HepG2 (cell line): ENCODE measurements around the gene CCDC57. TPM values are rescaled to one million over a fixed set of nuclear protein-coding genes. Genes with fewer than 3 reads are reported as not detected.

ENCODE experiments used
- CHCHD3 ChIP-seq: sonication (generic); formaldehyde crosslinking; IDR thresholded peaks from 2 replicates; pipeline ENCODE4 v1.8.0; 2022; ENCODE audit warnings: mild to moderate bottlenecking, missing genetic modification reagents, moderate library complexity
- E2F5 ChIP-seq: sonication (generic); formaldehyde crosslinking; conservative IDR thresholded peaks from 2 replicates; pipeline ENCODE4 v1.4.0; 2020; ENCODE audit warnings: missing genetic modification reagents
- GRHL1 ChIP-seq: sonication (generic); formaldehyde crosslinking; conservative IDR thresholded peaks from 2 replicates; pipeline ENCODE4 v1.8.0; 2022; ENCODE audit warnings: missing genetic modification reagents
- HDAC6 ChIP-seq: fragments of 200-600 bp; sonication (generic); IDR thresholded peaks from 2 replicates; pipeline ENCODE4 v1.7.0; 2017; ENCODE audit warnings: mild to moderate bottlenecking, antibody characterized with exemption, low read length, low read depth
- KLF11 ChIP-seq: IDR thresholded peaks from 2 replicates; pipeline ENCODE4 v1.6.1; 2016; ENCODE audit warnings: missing compliant biosample characterization
- MZF1 ChIP-seq: sonication (generic); formaldehyde crosslinking; IDR thresholded peaks from 2 replicates; pipeline ENCODE4 v1.8.1; 2023; ENCODE audit warnings: mild to moderate bottlenecking, missing genetic modification reagents, borderline replicate concordance
- NRL ChIP-seq: sonication (generic); formaldehyde crosslinking; IDR thresholded peaks from 2 replicates; pipeline ENCODE4 v1.5.0; 2020; ENCODE audit warnings: missing genetic modification reagents, mild to moderate bottlenecking, moderate library complexity, borderline replicate concordance
- PATZ1 ChIP-seq: sonication (generic); formaldehyde crosslinking; IDR thresholded peaks from 2 replicates; pipeline ENCODE4 v1.4.0; 2020; ENCODE audit warnings: missing genetic modification reagents
- PHF21A ChIP-seq: sonication (generic); formaldehyde crosslinking; IDR thresholded peaks from 2 replicates; pipeline ENCODE4 v1.5.0; 2020; ENCODE audit warnings: mild to moderate bottlenecking, missing genetic modification reagents
- RFXANK ChIP-seq: IDR thresholded peaks from 2 replicates; pipeline ENCODE4 v1.6.1; 2016
- TAF1 ChIP-seq: sonication (generic); formaldehyde crosslinking; IDR thresholded peaks from 2 replicates; pipeline ENCODE4 v1.4.0; 2020; ENCODE audit warnings: missing genetic modification reagents
- ZBTB43 ChIP-seq: sonication (generic); formaldehyde crosslinking; conservative IDR thresholded peaks from 2 replicates; pipeline ENCODE4 v1.4.0; 2020; ENCODE audit warnings: missing genetic modification reagents
- ZNF513 ChIP-seq: sonication (generic); formaldehyde crosslinking; conservative IDR thresholded peaks from 2 replicates; pipeline ENCODE4 v1.5.0; 2020; ENCODE audit warnings: missing genetic modification reagents
- ZNF530 ChIP-seq: sonication (generic); formaldehyde crosslinking; IDR thresholded peaks from 2 replicates; pipeline ENCODE4 v1.5.0; 2020; ENCODE audit warnings: low read depth, mild to moderate bottlenecking, missing genetic modification reagents
- ZNF543 ChIP-seq: sonication (generic); formaldehyde crosslinking; IDR thresholded peaks from 2 replicates; pipeline ENCODE4 v1.4.0; 2020; ENCODE audit warnings: mild to moderate bottlenecking, missing genetic modification reagents
- ZNF616 ChIP-seq: sonication (generic); formaldehyde crosslinking; IDR thresholded peaks from 2 replicates; pipeline ENCODE4 v1.5.0; 2020; ENCODE audit warnings: low read depth, mild to moderate bottlenecking, missing genetic modification reagents
- ZNF670 ChIP-seq: sonication (generic); formaldehyde crosslinking; IDR thresholded peaks from 2 replicates; pipeline ENCODE4 v1.8.0; 2022; ENCODE audit warnings: mild to moderate bottlenecking, missing genetic modification reagents, borderline replicate concordance
- ZNF773 ChIP-seq: sonication (generic); formaldehyde crosslinking; IDR thresholded peaks from 2 replicates; pipeline ENCODE4 v1.4.0; 2020; ENCODE audit warnings: missing genetic modification reagents, borderline replicate concordance
- ZSCAN12 ChIP-seq: sonication (generic); formaldehyde crosslinking; IDR thresholded peaks from 2 replicates; pipeline ENCODE4 v1.9.0; 2021; ENCODE audit warnings: mild to moderate bottlenecking, missing genetic modification reagents
- polyA plus RNA-seq, 8 experiments: library from polyadenylated mRNA; depleted of rRNA in 3 of 8; stranded (reverse) in 7 of 8; unstranded in 1 of 8; fragments of >200 nt; fragmentation: Illumina TruSeq in 4 of 8; extraction: Trizol in 4 of 8; gene quantifications; 2 replicates each; pipeline versions ENCODE4 v1.2.1 to v1.2.3, GENCODE V29; 2011 to 2016; ENCODE audit warnings: low read depth in 4 of 8, missing spikeins in 1 of 8, mixed read lengths in 1 of 8; ENCODE audit not compliant: insufficient read depth in 1 of 8
- total RNA-seq, 5 experiments: library from RNA; depleted of rRNA; stranded (reverse); fragments of >200 nt; fragmentation: Illumina TruSeq; extraction: Trizol; gene quantifications; 2 replicates each; pipeline ENCODE4 v1.2.3, GENCODE V29; 2016; ENCODE audit warnings: low read depth in 1 of 5

CCDC57 gene
- total and polyA plus RNA-seq, 2 of the 13 experiments (the other 11 are each of a cell fraction or from before 2014, with no cell fraction given): 59.3 to 59.9 TPM

GRCh38 chr17:82097184-82097918, 115.3 kb downstream of the CCDC57 start (continued):
- TF ChIP-seq ZBTB43 (CRISPR knock-in tag) (no peak; the same call in 1 of the 2 replicates), ZNF513 (no peak), GRHL1 (no peak), KLF11 (no peak), RFXANK (CRISPR knock-in tag) (no peak), TAF1 (CRISPR knock-in tag) (peak; percentile 52), ZSCAN12 (no peak; the same call in 1 of the 2 replicates), HDAC6 (no peak), ZNF773 (CRISPR knock-in tag) (peak; percentile 59; the same call in 1 of the 2 replicates), ZNF543 (no peak), CHCHD3 (CRISPR knock-in tag) (peak; percentile 41; the same call in 1 of the 2 replicates), PATZ1 (peak; percentile 58; the same call in 1 of the 2 replicates), NRL (peak; percentile 17; the same call in 1 of the 2 replicates), ZNF670 (CRISPR knock-in tag) (no peak), ZNF616 (CRISPR knock-in tag) (no peak), ZNF530 (CRISPR knock-in tag) (no peak), PHF21A (no peak), E2F5 (CRISPR knock-in tag) (no peak), MZF1 (no peak)
